Epithelial cell of esophagus (primary cell): ENCODE results near the gene CD163L1.

Source experiments
- DNase-seq: peaks from one replicate; pipeline ENCODE4 v3.0.0; 2010; ENCODE audit warnings: low read depth
- H3K4me3 ChIP-seq: 2 replicates; pipeline ENCODE4 v1.5.1; 2011; ENCODE audit warnings: mild to moderate bottlenecking, low read length, control low read depth
- TF ChIP-seq, protein P1 (sequence below): IDR thresholded peaks from 2 replicates; pipeline ENCODE4 v1.5.1; 2011; ENCODE audit warnings: low read depth, mild to moderate bottlenecking, low read length, control low read depth, inconsistent platforms; ENCODE audit not compliant: insufficient read depth; ENCODE audit errors: missing control alignments

The CD163L1 gene

DNA sequence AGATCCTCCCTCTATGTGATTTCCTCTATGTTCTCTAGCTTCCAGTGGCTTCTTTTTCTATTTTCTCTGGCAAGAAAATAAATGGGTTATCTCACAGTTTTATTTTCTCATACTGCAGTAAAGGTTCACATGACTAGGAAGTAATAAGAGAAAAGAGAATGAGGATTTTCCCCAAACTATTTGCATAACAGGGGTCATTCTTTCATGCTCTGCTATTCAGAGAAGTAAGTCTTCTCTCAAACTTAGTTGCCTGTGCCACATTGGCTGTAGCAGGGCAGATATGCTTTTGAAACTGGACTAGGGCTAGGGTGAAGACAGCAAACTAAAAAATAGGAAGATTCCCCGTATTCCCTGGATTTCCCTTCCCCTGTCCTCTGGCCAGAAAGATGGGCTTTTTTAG lies 82.7 kb downstream of the CD163L1 start:
- H3K4me3 ChIP-seq = no peak overlapping the region
- no peak for DNase-seq
- TF ChIP-seq, protein P1, sequence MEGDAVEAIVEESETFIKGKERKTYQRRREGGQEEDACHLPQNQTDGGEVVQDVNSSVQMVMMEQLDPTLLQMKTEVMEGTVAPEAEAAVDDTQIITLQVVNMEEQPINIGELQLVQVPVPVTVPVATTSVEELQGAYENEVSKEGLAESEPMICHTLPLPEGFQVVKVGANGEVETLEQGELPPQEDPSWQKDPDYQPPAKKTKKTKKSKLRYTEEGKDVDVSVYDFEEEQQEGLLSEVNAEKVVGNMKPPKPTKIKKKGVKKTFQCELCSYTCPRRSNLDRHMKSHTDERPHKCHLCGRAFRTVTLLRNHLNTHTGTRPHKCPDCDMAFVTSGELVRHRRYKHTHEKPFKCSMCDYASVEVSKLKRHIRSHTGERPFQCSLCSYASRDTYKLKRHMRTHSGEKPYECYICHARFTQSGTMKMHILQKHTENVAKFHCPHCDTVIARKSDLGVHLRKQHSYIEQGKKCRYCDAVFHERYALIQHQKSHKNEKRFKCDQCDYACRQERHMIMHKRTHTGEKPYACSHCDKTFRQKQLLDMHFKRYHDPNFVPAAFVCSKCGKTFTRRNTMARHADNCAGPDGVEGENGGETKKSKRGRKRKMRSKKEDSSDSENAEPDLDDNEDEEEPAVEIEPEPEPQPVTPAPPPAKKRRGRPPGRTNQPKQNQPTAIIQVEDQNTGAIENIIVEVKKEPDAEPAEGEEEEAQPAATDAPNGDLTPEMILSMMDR = no peak

DNA sequence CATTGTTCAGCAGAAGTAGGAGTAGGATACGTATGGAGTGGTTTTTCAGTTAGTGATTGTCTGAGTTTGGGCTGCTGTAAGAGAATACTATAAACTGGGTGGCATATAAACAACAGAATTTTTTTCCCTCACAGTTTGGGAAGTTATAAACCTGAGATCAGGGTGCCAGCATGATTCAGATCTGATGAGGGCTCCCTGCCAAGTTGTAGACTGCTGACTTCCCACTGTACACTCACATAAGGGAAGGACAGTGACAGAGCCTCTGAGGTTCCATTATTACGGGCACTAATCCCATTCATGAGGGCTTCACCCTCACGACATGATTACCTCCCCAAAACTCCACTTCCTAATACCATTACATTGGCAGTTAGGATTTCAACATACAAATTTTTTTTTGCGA lies 89.4 kb downstream of the CD163L1 start:
- no peak overlapping the region for H3K4me3 ChIP-seq
- TF ChIP-seq, protein P1 = no peak
- peak; percentile 49 for DNase-seq

- no peak overlapping the region for H3K4me3 ChIP-seq
- TF ChIP-seq, protein P1 = no peak
- DNase-seq = no peak
Measured at GRCh38 chr12:7352661-7353060, 91.3 kb downstream of the CD163L1 start.

GRCh38 chr12:7351177-7351576 lies 92.8 kb downstream of the CD163L1 start:
- no peak overlapping the region for H3K4me3 ChIP-seq
- TF ChIP-seq, protein P1 = no peak
- DNase-seq = no peak

GRCh38 chr12:7349418-7349817 lies 94.5 kb downstream of the CD163L1 start:
- no peak overlapping the region for H3K4me3 ChIP-seq
- TF ChIP-seq, protein P1 = no peak
- DNase-seq = no peak

- no peak for DNase-seq
- no peak overlapping the region for H3K4me3 ChIP-seq
- TF ChIP-seq, protein P1 = no peak
Measured at GRCh38 chr12:7346551-7347225, 97.3 kb downstream of the CD163L1 start.
